ENCODE results near the gene C1orf74. TPM values are rescaled to one million over a fixed set of nuclear protein-coding genes. Genes with fewer than 3 reads are reported as not detected.

C1orf74 gene
- total RNA-seq, 1 experiment from 2014 or later = 5.6 TPM

- DNase-seq (ENCODE audit: low read depth, low spot score) = peak; percentile 88
- intact Hi-C loops (cut with micrococcal nuclease) = loop anchor here (1.0 kb wide), 1 partner anchor 22 kb away; the partner anchor contains the start of gene C1orf74
- Histone ChIP-seq H3K4me1 (ENCODE audit: control insufficient read depth in 1 of 2, insufficient read depth in 2 of 2, low read length in 2 of 2) (peaks cover 11 to 38% of the 10 kb centered on the region in 2 experiments), H3K36me3 (ENCODE audit: control insufficient read depth in 1 of 2, insufficient read depth in 2 of 2, low read length in 2 of 2) (no peaks in the 10 kb centered on the region), H3K27me3 (ENCODE audit: insufficient read depth, low read length) (no peaks in the 10 kb centered on the region), H3K4me3 (replicated peaks in 1 of 2; ENCODE audit: low read depth in 1 of 2, low read length in 2 of 2) (peak within 1 kb of the TSS; percentile 80 to 91), H3K9me3 (ENCODE audit: control insufficient read depth in 1 of 2, insufficient read depth in 1 of 2, low read depth in 1 of 2, low read length in 2 of 2) (no peaks in the 10 kb centered on the region), H3K9ac (ENCODE audit: low read length) (peak within 1 kb of the TSS; percentile 87), H3K9me2 (ENCODE audit: insufficient read depth) (no peaks in the 10 kb centered on the region), H3K27ac (ENCODE audit: low read depth, low read length) (peak within 1 kb of the TSS; percentile 64), H3K4me2 (ENCODE audit: low read length) (peak within 1 kb of the TSS; percentile 98), H4K20me1 (ENCODE audit: insufficient read depth) (no peaks in the 10 kb centered on the region), H3K79me2 (ENCODE audit: insufficient read depth, low read length) (peaks cover 28% of the 10 kb centered on the region; the same call in 1 of the 2 replicates), H2AFZ (ENCODE audit: low read depth, low read length, poor library complexity, severe bottlenecking) (no peak within 1 kb of the TSS)
- CTCF ChIA-PET = interaction anchor here (0.8 to 1.7 kb wide), 3 partner anchors 17 to 58 kb away, joined by 3 to 7 read pairs (median 4); no protein-coding TSS in a partner anchor
- peak; percentile 73 for TF ChIP-seq SIN3A (IDR thresholded peaks at IDR 0.05; ENCODE audit: low read depth)
- peak; percentile 72 for TF ChIP-seq SP1 (IDR thresholded peaks at IDR 0.05; ENCODE audit: low read depth)
- TF ChIP-seq YY1 (IDR thresholded peaks at IDR 0.05; ENCODE audit: extremely low read depth, insufficient replicate concordance, low read depth, low read length) = peak; percentile 55
- TF ChIP-seq ZFX (IDR thresholded peaks at IDR 0.05) = peak; percentile 78
- TF ChIP-seq EZH2phosphoT487 (IDR thresholded peaks at IDR 0.05; ENCODE audit: borderline replicate concordance) = no peak
- peak; percentile 96 for TF ChIP-seq POLR2AphosphoS5 (IDR thresholded peaks at IDR 0.05; ENCODE audit: low read depth, low read length)
- TF ChIP-seq JUND (IDR thresholded peaks at IDR 0.05) = no peak
- no peak for TF ChIP-seq REST (IDR thresholded peaks at IDR 0.05; ENCODE audit: low read depth)
- no peak for TF ChIP-seq CEBPB (IDR thresholded peaks at IDR 0.05; ENCODE audit: low read depth)
- TF ChIP-seq POLR2A (IDR thresholded peaks at IDR 0.05; ENCODE audit: borderline replicate concordance, extremely low read depth, insufficient read depth, insufficient read length) = peak; percentile 75
- peak; percentile 72; the same call in 1 of the 2 replicates for TF ChIP-seq MAX (IDR thresholded peaks at IDR 0.05)
- peak; percentile 92 for ATAC-seq
- RAD21 ChIA-PET (ENCODE audit: low non-redundant PET in 1 of 2, low total read pairs in 2 of 2, uncharacterized antibody in 2 of 2, unreplicated experiment in 2 of 2) = interaction anchor here in 1 of 2 experiments (0.7 kb wide), 1 partner anchor 52 kb away, joined by 4 read pairs; no protein-coding TSS in a partner anchor
- POLR2A ChIA-PET = interaction anchor here (0.8 to 1.8 kb wide), 2 partner anchors 17 to 21 kb away, joined by 3 to 9 read pairs; partner anchors contain the start of gene UTP25
- TSS peak; percentile 98 for BruUV-seq (replicated peaks)
Observed at GRCh38 chr1:209805875-209806760, 21.8 kb upstream of the C1orf74 start, which contains the start of gene IRF6. IRF6 (minus strand) TSS chr1:209806142; CDS start chr1:209801413, 4,729 bp downstream.
